Smooth muscle cell (in vitro differentiated cells): ENCODE results near the gene GPRIN3. TPM values are rescaled to one million over a fixed set of nuclear protein-coding genes. Genes with fewer than 3 reads are reported as not detected.

Experiments
- DNase-seq: peaks from one replicate; lab custom pipeline; 2025; ENCODE audit not compliant: unreplicated experiment; lab: John Stamatoyannopoulos, UW
- H2AFZ ChIP-seq: fragments of 200-600 bp; sonication (generic); 2 replicates; pipeline ENCODE4 v1.6.0; 2016; ENCODE audit warnings: antibody characterized with exemption, low read depth, mild to moderate bottlenecking
- H3F3A ChIP-seq: fragments of 200-600 bp; sonication (generic); 2 replicates; pipeline ENCODE4 v1.6.0; 2017; ENCODE audit warnings: antibody characterized with exemption, low read depth
- H3K27ac ChIP-seq: fragments of 200-600 bp; sonication (generic); 2 replicates; pipeline ENCODE4 v1.5.1; 2016; ENCODE audit warnings: low read depth, mild to moderate bottlenecking
- H3K27me3 ChIP-seq: fragments of 200-600 bp; sonication (generic); 2 replicates; pipeline ENCODE4 v1.6.1; 2016; ENCODE audit warnings: low read depth, mild to moderate bottlenecking
- H3K36me3 ChIP-seq: fragments of 200-600 bp; sonication (generic); 2 replicates; pipeline ENCODE4 v1.5.1; 2016; ENCODE audit warnings: low read depth
- H3K4me1 ChIP-seq: fragments of 200-600 bp; sonication (generic); 2 replicates; pipeline ENCODE4 v1.5.1; 2016; ENCODE audit warnings: low read depth
- H3K4me2 ChIP-seq: fragments of 200-600 bp; sonication (generic); 2 replicates; pipeline ENCODE4 v1.6.0; 2016; ENCODE audit warnings: mild to moderate bottlenecking
- H3K4me3 ChIP-seq: fragments of 200-600 bp; sonication (generic); 2 replicates; pipeline ENCODE4 v1.5.1; 2016; ENCODE audit warnings: mild to moderate bottlenecking
- H3K79me2 ChIP-seq: fragments of 200-600 bp; sonication (generic); 2 replicates; pipeline ENCODE4 v1.6.0; 2016; ENCODE audit warnings: low read depth, mild to moderate bottlenecking
- H3K9ac ChIP-seq: fragments of 200-600 bp; sonication (generic); 2 replicates; pipeline ENCODE4 v1.6.0; 2016; ENCODE audit warnings: low read depth
- H3K9me3 ChIP-seq: fragments of 200-600 bp; sonication (generic); replicated peaks from 2 replicates; pipeline ENCODE4 v1.5.1; 2016; ENCODE audit warnings: low read depth
- H4K20me1 ChIP-seq: fragments of 200-600 bp; sonication (generic); 2 replicates; pipeline ENCODE4 v1.6.0; 2016; ENCODE audit warnings: low read depth
- WGBS: methylation state at CpG from one replicate; pipeline ENCODE4 v1.1.7; 2016; ENCODE audit warnings: low lambda C conversion rate; 5-methylcytosine and 5-hydroxymethylcytosine counted together
- polyA plus RNA-seq: library from polyadenylated mRNA; unstranded; fragments of >200 nt; fragmentation: Nextera tagmentation; extraction: Ambion mirVana; gene quantifications from 2 replicates; pipeline ENCODE4 v1.2.1, GENCODE V29; 2016
- total RNA-seq: library from RNA; depleted of rRNA; stranded (reverse); fragments of >200 nt; gene quantifications from 2 replicates; pipeline ENCODE4 v1.2.3, GENCODE V29; 2014
- TF ChIP-seq, protein P1 (sequence below): fragments of 200-600 bp; sonication (generic); IDR thresholded peaks from 2 replicates; pipeline ENCODE4 v1.5.1; 2017; ENCODE audit warnings: borderline replicate concordance, mild to moderate bottlenecking, antibody characterized with exemption; ENCODE audit not compliant: insufficient read depth, poor library complexity, severe bottlenecking

Gene GPRIN3
- total and polyA plus RNA-seq, 2 experiments from 2014 or later: 0.47 to 1.8 TPM

DNA sequence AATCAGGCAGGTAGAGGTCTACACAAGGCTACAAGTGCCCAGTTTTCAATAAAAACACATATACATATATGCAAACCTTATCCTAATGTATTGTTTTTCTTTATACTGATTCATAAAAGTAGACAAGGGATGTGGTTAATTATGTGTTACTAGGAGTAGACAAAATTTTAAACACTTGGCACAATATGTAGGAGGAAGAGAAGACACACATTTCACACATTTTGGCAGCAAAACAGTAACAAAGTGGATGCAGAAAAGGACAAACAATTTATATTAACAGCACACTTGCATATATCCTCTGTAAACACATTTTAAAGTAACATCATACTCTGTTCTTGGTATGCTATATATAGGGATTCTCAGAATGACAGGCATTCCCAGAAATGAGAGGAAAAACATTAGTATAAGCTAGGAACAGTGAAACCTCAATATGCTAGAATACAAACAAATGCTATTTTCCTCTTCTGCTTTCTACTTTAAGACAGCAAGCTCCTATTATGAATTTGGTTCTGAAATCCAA, 63.8 kb downstream of the GPRIN3 start:
- no peaks in the 10 kb centered on the region for H3K36me3 ChIP-seq
- DNase-seq: no peak
- H3K27ac ChIP-seq: no peak overlapping the region
- H3K27me3 ChIP-seq: no peaks in the 10 kb centered on the region
- H3K4me2 ChIP-seq: no peak overlapping the region
- TF ChIP-seq, protein P1, sequence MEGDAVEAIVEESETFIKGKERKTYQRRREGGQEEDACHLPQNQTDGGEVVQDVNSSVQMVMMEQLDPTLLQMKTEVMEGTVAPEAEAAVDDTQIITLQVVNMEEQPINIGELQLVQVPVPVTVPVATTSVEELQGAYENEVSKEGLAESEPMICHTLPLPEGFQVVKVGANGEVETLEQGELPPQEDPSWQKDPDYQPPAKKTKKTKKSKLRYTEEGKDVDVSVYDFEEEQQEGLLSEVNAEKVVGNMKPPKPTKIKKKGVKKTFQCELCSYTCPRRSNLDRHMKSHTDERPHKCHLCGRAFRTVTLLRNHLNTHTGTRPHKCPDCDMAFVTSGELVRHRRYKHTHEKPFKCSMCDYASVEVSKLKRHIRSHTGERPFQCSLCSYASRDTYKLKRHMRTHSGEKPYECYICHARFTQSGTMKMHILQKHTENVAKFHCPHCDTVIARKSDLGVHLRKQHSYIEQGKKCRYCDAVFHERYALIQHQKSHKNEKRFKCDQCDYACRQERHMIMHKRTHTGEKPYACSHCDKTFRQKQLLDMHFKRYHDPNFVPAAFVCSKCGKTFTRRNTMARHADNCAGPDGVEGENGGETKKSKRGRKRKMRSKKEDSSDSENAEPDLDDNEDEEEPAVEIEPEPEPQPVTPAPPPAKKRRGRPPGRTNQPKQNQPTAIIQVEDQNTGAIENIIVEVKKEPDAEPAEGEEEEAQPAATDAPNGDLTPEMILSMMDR: no peak
- H3F3A ChIP-seq: no peaks in the 10 kb centered on the region
- H4K20me1 ChIP-seq: no peaks in the 10 kb centered on the region
- no peaks in the 10 kb centered on the region for H3K4me1 ChIP-seq
- no peaks in the 10 kb centered on the region for H3K79me2 ChIP-seq
- no peak overlapping the region for H3K4me3 ChIP-seq
- no peak overlapping the region for H3K9ac ChIP-seq
- H2AFZ ChIP-seq: no peak overlapping the region
- H3K9me3 ChIP-seq: no peaks in the 10 kb centered on the region

DNA sequence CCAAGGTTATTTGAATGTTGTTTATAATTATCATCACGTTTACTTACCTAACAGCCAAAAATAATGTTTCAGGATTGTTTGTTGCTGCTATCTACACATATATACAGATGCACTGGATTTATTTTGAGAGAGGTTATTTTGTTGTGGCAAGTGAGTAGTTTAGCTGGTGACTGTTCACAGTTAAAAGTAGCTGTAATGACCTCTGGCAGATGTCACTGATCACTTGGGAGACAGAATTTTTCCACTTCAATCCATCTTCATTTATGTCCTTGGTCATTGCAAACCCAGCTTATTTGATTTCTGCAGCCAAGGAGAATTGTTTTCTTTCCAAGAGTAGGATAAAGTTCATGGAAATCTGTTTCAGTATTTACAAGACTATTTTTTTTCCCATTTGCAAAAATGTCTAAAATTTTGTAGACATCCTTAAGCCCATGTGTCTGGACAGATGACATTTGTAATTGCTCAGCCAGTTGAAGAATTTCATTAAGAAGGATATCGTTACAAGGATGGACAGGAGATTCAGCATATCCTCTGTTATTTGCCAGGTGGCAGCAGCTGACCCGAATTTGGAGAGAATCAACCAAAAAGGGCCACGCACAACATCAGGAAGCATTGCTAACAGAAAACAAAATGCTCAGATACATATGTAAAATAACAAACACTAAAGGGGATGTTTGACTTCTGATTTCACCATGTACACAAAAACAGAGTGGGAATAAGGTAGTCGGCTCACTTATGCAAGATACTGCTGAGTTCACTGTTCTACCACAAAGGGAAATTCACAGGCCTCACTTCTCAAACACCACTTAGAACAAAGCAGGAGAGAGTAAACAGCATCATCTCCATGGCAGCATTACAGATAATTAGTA, 64.5 kb downstream of the GPRIN3 start:
- 78% methylated on average over 5 of the region's 5 CpGs for WGBS
- Histone ChIP-seq H3K4me3 (no peak overlapping the region), H3K9ac (no peak overlapping the region), H3K4me2 (no peak overlapping the region), H3K4me1 (no peaks in the 10 kb centered on the region), H3K27me3 (no peaks in the 10 kb centered on the region), H3F3A (no peaks in the 10 kb centered on the region), H3K9me3 (no peaks in the 10 kb centered on the region), H3K79me2 (no peaks in the 10 kb centered on the region), H3K36me3 (no peaks in the 10 kb centered on the region), H4K20me1 (no peaks in the 10 kb centered on the region), H2AFZ (no peak overlapping the region), H3K27ac (no peak overlapping the region)
- TF ChIP-seq, protein P1: no peak
- DNase-seq: no peak

DNA sequence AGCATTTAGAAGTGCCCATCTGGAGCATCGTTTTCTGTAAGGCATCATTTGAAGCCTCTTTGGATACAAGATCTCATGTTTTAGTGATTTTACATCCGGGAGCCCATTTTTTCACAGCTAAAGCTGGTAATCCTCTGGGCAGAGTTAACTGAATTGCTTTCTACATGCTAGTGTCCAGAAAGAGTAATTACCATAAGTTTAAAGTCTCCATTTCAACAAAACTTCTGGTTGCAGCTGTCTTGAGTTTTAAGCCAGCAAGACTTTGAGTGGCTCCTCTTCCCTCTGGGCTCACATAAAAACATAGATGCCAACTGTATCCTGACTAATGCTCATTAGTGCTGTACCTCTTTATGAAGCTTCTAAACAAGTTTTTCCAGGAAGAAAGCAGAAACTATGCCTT, 65.4 kb downstream of the GPRIN3 start:
- Histone ChIP-seq H3K9me3 (no peaks in the 10 kb centered on the region), H3K9ac (no peak overlapping the region)

More for the DNA sequence above, 65.4 kb downstream of the GPRIN3 start:
- H3K36me3 ChIP-seq: no peaks in the 10 kb centered on the region
- no peak overlapping the region for H3K4me3 ChIP-seq
- no peaks in the 10 kb centered on the region for H3K27me3 ChIP-seq
- H3F3A ChIP-seq: no peaks in the 10 kb centered on the region
- H3K4me2 ChIP-seq: no peak overlapping the region
- H4K20me1 ChIP-seq: no peaks in the 10 kb centered on the region
- no peak overlapping the region for H2AFZ ChIP-seq
- H3K27ac ChIP-seq: no peak overlapping the region
- no peaks in the 10 kb centered on the region for H3K79me2 ChIP-seq
- 90% methylated on average over 2 of the region's 2 CpGs for WGBS
- no peaks in the 10 kb centered on the region for H3K4me1 ChIP-seq
- TF ChIP-seq, protein P1: no peak
- DNase-seq: no peak
